Neural crest cell (in vitro differentiated cells): ENCODE measurements around the gene DYNLRB1. TPM values are rescaled to one million over a fixed set of nuclear protein-coding genes. Genes with fewer than 3 reads are reported as not detected.

Experiments
- DNase-seq: peaks from one replicate; pipeline ENCODE4 v3.0.0; 2021; ENCODE audit warnings: low read depth, mixed read lengths, low spot score
- H3K27ac Mint-ChIP-seq: one replicate; pipeline ENCODE4 v1.8.0; 2021; ENCODE audit warnings: mild to moderate bottlenecking, mixed read lengths; ENCODE audit not compliant: unreplicated experiment
- H3K27me3 Mint-ChIP-seq: 2 replicates; pipeline ENCODE4 v1.8.0; 2021; ENCODE audit warnings: low read depth, mild to moderate bottlenecking, mixed read lengths
- H3K36me3 Mint-ChIP-seq: 2 replicates; pipeline ENCODE4 v1.8.0; 2021; ENCODE audit warnings: low read depth, mild to moderate bottlenecking, mixed read lengths
- H3K4me1 Mint-ChIP-seq: 2 replicates; pipeline ENCODE4 v1.8.0; 2021; ENCODE audit warnings: mixed read lengths
- H3K4me3 Mint-ChIP-seq: one replicate; pipeline ENCODE4 v1.8.0; 2021; ENCODE audit warnings: mild to moderate bottlenecking, mixed read lengths
- H3K9me3 Mint-ChIP-seq: 2 replicates; pipeline ENCODE4 v1.8.0; 2021; ENCODE audit warnings: mixed read lengths
- total RNA-seq: library from RNA; stranded (reverse); gene quantifications from 2 replicates; pipeline ENCODE4 v1.2.1, GENCODE V29; 2021
- TF ChIP-seq, protein P1 (sequence below): fragments of 200-600 bp; sonication (generic); conservative IDR thresholded peaks from 2 replicates; pipeline ENCODE4 v1.5.0; 2021; ENCODE audit warnings: antibody characterized with exemption, mild to moderate bottlenecking

DYNLRB1 gene
- total RNA-seq, 1 donor from 2014 or later = 151 TPM

DNA sequence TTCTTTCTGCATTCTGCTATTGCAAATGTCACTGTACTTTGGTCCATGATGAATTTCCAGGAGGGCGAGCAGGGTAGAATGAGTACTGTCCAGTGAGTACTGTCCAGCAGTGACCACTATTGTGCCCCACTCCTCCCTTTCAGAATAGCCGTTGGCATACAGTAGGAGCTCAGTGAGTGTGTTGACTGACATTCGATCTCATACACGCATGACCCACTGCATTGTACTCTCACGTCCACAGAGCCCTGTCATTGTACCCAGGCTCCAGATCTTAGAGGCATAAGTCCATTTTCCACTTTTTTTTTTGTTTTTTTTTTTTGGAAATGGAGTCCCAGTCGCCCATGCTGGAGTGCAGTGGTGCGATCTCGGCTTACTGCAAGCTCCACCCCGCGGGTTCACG is 8.2 kb downstream of the DYNLRB1 start:
- DNase-seq = no peak
- H3K4me1 Mint-ChIP-seq = peaks cover 36% of the 10 kb centered on the region
- no peaks in the 10 kb centered on the region for H3K27me3 Mint-ChIP-seq
- H3K9me3 Mint-ChIP-seq = no peaks in the 10 kb centered on the region
- no peak overlapping the region for H3K27ac Mint-ChIP-seq
- TF ChIP-seq, protein P1, sequence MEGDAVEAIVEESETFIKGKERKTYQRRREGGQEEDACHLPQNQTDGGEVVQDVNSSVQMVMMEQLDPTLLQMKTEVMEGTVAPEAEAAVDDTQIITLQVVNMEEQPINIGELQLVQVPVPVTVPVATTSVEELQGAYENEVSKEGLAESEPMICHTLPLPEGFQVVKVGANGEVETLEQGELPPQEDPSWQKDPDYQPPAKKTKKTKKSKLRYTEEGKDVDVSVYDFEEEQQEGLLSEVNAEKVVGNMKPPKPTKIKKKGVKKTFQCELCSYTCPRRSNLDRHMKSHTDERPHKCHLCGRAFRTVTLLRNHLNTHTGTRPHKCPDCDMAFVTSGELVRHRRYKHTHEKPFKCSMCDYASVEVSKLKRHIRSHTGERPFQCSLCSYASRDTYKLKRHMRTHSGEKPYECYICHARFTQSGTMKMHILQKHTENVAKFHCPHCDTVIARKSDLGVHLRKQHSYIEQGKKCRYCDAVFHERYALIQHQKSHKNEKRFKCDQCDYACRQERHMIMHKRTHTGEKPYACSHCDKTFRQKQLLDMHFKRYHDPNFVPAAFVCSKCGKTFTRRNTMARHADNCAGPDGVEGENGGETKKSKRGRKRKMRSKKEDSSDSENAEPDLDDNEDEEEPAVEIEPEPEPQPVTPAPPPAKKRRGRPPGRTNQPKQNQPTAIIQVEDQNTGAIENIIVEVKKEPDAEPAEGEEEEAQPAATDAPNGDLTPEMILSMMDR = no peak
- peaks cover 3% of the 10 kb centered on the region for H3K36me3 Mint-ChIP-seq
- H3K4me3 Mint-ChIP-seq = peak overlapping the region; percentile 21

DNA sequence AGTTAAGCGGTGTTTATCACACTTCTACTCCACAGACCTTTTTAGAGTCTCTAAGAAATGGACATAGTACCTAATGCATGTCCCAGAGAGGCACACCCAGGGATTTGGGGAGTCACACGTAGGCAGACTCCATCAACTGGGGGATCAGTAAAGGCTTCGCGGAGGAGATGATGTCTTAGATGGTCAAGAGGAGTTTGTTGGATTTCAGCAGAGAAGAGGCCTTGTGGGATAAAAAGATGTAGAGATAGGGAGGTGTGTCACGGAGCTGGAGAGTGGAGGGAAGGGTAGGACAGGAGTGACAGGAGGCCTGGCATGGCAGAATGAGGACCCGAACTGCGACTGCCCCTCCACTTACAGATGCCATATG is 9.1 kb downstream of the DYNLRB1 start:
- no peak for DNase-seq
- TF ChIP-seq, protein P1 = no peak
- H3K4me3 Mint-ChIP-seq = peak overlapping the region; percentile 6
- peaks cover 3% of the 10 kb centered on the region for H3K36me3 Mint-ChIP-seq
- peak overlapping the region; percentile 45 for H3K27ac Mint-ChIP-seq
- no peaks in the 10 kb centered on the region for H3K9me3 Mint-ChIP-seq
- no peaks in the 10 kb centered on the region for H3K27me3 Mint-ChIP-seq
- H3K4me1 Mint-ChIP-seq = peaks cover 36% of the 10 kb centered on the region

DNA sequence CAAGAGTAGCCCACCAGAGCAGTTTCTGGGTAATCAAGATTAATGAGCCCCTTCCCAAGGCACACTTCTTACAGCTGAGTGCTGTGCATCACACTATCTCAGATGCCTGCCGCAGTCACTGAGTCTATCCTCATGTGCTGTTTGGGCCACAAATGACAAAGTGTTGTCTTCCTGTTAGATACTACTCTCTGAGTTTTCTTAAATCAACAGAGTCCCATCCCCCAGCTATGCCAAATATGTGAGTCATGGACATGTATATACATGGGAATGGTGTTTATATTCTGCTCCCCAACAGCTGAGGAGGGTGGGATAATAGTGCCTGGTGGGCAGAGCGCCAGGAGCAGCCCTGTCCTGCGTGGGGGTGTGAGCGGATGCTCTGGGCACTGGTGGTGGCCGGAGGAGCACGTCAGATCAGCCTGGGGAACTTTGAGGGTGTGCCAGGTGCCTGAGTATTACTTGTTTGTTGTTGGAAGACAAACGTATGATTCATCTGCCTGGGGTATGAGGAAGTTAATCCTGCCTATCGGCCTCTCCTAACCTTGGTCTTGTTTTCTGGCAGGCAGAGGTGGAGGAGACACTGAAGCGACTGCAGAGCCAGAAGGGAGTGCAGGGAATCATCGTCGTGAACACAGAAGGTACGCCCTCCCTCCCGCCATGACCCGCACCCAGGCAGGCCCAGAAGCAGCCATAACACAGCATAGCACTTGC is 9.6 kb downstream of the DYNLRB1 start:
- Mint-ChIP-seq H3K9me3 (no peaks in the 10 kb centered on the region), H3K4me3 (peak overlapping the region; percentile 6), H3K4me1 (peaks cover 36% of the 10 kb centered on the region), H3K27ac (peak overlapping the region; percentile 45), H3K27me3 (no peaks in the 10 kb centered on the region), H3K36me3 (peaks cover 3% of the 10 kb centered on the region)
- TF ChIP-seq, protein P1 = no peak
- DNase-seq = no peak

DNA sequence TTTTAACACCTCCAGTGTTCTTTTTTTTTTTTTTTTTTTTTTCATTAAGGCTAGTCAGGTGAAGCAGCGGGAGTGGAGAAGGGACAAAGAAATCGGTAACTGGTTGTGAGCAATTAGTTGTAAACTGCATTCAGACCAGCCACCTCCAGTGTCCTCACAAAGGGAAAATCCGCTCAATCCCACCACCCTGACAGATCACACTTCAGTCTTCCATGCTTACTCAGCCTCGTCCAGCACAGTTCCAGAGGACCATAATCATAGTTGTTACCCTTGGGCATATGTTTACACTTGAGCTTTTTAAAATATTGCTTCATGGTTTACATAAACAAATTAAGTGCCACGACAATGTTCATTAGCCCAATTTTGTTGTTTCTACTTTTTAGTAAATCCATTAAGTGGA is 10.2 kb downstream of the DYNLRB1 start:
- DNase-seq = no peak
- H3K4me3 Mint-ChIP-seq = no peak overlapping the region
- TF ChIP-seq, protein P1 = no peak
- H3K27ac Mint-ChIP-seq = no peak overlapping the region
- H3K9me3 Mint-ChIP-seq = no peaks in the 10 kb centered on the region
- H3K27me3 Mint-ChIP-seq = no peaks in the 10 kb centered on the region
- H3K36me3 Mint-ChIP-seq = peaks cover 3% of the 10 kb centered on the region
- peaks cover 36% of the 10 kb centered on the region for H3K4me1 Mint-ChIP-seq

DNA sequence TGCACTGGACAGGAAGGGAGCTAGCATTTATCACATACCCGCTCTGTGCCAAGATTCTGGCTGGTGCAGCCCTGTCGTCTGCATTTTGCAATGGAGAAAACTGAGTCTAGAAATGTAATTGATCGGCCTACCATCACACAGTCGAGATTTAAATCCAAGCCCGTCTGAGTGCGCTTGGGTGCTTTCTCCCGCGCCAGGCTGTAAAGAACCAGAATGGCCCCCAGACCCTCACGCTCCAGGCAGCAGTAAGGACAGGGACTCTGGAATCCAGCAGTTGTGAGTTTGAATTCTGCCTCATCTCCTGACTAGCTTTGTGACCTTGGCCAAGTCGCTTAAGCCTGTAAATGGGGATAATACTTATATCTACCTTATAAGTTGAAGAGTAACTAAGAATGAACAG is 10.8 kb downstream of the DYNLRB1 start:
- no peaks in the 10 kb centered on the region for H3K27me3 Mint-ChIP-seq
- TF ChIP-seq, protein P1 = no peak
- H3K4me1 Mint-ChIP-seq = peaks cover 35% of the 10 kb centered on the region
- H3K27ac Mint-ChIP-seq = no peak overlapping the region
- H3K4me3 Mint-ChIP-seq = no peak overlapping the region
- no peak for DNase-seq
- H3K9me3 Mint-ChIP-seq = no peaks in the 10 kb centered on the region
- peaks cover 2% of the 10 kb centered on the region for H3K36me3 Mint-ChIP-seq
